Body of pancreas (tissue), 4 donors: Measurements from ENCODE around the gene USP27X.
A peak's percentile ranks its signal among the peaks of the same experiment; 100 is the strongest.

Source experiments
- CTCF ChIP-seq, 7 experiments: fragments of 450-650 bp in 4 of 7; fragments of 200-600 bp in 3 of 7; sonication (generic) in 3 of 7; IDR thresholded peaks; one replicate each; pipeline ENCODE4 v1.5.1; 2016 to 2019; ENCODE audit warnings: antibody characterized with exemption in 7 of 7
- POLR2A ChIP-seq, 3 donors: fragments of 450-650 bp; IDR thresholded peaks; one replicate each; pipeline ENCODE4 v1.6.1; 2016; ENCODE audit warnings: antibody characterized with exemption in 3 of 3, mild to moderate bottlenecking in 2 of 3

- peak; percentile 24 to 64 (median 60) for TF ChIP-seq CTCF (IDR thresholded peaks at IDR 0.05)
- no peak for TF ChIP-seq POLR2A (IDR thresholded peaks at IDR 0.05)
Measured at GRCh38 chrX:49919617-49920016, 40.3 kb downstream of the USP27X start.
